Stimulated activated naive CD4-positive, alpha-beta T cell (primary cell): ENCODE measurements around the gene UNC13C.
"Not testable (repeated sequence)": the region's sequence is repeated elsewhere in the genome, so short reads cannot be mapped to it uniquely, and the experiment has no call there.

ENCODE experiments used
- DNase-seq, 6 experiments: peaks; one replicate each; lab custom pipeline; 2025; lab: John Stamatoyannopoulos, UW

Gene UNC13C

GRCh38 chr15:54305138-54305537 lies 326.9 kb downstream of the UNC13C start:
- no peak for DNase-seq

GRCh38 chr15:54307252-54307902 lies 329.1 kb downstream of the UNC13C start:
- no peak for DNase-seq

- no peak for DNase-seq
These were observed 329.7 kb downstream of the UNC13C start for GRCh38 chr15:54307926-54308325.

DNA sequence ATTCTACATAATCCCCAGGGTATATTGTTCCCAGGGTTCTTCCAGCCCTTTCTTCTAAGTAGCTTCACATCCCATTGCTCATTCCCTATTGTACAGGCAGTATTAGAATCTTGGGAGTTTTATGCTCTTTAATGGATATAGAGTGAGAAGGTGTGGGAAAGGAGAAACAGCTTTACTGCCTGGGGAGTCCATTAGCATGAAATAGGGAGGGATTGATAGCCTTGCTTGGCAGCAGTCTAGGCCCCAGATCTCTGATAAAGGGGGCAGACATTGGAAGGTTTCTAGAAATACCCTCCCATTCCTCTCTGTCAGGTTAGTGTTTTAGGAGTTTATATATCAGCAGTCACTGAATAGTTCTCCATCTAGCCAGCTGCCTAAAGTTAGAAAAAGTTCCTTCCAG lies 334.3 kb downstream of the UNC13C start:
- no peak for DNase-seq

GRCh38 chr15:54321426-54321825 lies 343.2 kb downstream of the UNC13C start:
- DNase-seq, result no peak

- no peak for DNase-seq
These were observed 344.1 kb downstream of the UNC13C start for GRCh38 chr15:54322341-54322740.

DNA sequence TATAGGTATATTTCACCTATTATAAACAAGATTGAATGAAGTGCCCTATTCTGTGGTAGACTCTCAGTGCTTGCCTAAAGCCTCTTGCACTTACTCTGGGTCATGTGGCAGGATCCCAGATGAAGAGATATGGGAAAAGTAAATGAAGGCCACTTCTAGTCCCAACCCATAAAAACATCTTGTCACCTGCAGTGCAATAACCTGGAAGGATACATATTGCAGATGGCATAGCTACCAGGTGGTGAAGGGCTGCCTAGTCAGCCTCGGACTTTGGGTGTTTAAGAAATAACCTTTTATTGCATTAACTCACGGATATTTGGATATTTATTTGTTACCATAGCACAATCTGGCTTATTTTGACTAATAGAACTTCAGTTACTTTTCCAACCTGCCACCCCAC lies 367.1 kb downstream of the UNC13C start:
- no peak for DNase-seq

GRCh38 chr15:54345827-54346226 lies 367.6 kb downstream of the UNC13C start:
- DNase-seq, result no peak

DNA sequence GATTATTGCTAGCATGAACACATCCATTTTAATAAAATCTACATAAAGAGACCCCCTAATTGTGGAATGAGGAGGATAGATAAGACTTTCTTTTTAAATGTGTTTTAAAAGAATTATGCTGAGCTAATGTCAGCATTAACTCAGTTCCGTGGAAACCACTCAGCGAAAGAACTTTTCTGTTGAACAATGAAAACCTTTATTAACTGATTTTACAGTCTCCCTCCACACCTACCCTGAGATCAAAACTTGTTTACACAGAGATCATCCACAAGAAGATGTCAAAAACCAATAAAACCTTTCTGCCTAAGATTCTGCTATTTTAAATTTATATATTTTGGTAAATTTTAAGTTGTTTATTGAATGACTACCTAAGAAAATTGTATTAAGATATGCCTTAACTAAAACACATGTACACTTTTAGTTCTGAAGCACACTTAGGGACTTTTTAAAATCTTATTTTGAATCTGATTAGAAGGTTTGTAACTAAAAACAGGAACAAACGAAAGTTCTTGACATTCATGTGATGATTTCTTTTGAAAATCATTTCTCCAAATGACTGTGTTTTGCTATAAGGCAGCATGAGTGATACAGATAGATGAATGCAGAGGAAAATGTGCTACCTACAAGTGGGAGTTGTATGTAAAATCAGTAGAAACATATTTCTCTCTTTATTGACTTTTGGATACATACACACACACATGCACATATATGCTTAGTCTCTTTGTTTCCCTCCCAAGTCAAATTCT lies 369.0 kb downstream of the UNC13C start:
- DNase-seq, result no peak

DNA sequence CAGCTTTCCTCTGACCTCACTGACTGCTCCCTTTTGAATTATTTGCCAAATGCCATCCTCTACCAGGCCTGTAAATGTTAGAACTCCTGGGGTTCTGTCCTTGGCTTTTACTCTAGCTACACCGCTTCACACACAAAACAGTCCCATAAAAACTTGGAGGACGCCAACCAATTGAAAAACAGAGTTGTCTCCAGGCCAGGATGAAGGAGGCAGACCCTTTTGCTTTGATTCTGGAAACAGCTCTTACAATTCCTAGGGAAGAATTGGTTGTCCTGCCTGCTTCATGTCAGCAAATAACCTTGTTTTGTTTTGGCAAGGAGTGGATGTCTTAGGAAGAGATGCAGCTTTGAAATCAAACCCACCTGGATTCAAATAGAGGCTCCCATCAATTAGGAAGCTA lies 375.5 kb downstream of the UNC13C start:
- no peak for DNase-seq

DNA sequence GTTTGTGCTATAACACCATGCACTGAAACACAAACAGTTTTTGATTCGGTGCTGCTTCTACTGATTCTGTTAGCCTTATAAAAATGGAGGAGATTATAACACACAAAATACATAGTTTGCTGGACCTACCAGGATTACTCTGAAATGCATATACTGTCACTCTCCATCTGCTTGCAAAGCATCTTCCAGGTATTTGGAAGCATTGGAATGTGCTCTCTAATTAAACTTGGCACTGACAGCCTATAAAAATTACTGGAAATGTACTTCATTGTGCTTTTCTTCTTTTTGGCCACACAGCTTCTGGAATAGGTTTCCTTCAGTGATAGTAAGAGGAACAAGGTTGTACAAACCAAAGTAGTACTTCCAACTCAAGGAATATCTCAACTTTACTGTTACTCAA lies 376.1 kb downstream of the UNC13C start:
- no peak for DNase-seq

- DNase-seq, result no peak
These were observed 386.7 kb downstream of the UNC13C start for GRCh38 chr15:54364961-54365360.

- DNase-seq, result no peak
These were observed 395.1 kb downstream of the UNC13C start for GRCh38 chr15:54373332-54373731.

GRCh38 chr15:54374184-54374952 lies 396.1 kb downstream of the UNC13C start:
- no peak for DNase-seq

DNA sequence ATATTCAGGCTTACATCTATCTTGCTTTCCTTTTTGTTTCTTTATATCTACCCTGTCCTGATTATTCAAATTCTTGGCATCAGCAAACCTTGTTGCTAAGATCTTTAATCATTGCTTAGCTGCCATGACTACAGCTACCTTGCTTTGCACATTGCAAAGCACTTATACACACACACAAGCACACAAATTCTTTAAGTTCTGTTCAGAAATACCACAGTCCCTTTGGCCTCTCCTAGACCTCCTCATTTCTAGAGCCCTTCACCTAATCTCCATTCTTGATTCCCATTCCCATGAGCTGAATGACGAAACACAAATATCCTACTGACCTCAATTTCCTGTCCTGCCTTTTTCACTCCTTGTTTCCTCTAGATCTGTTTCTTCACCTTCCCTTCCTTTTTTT lies 409.6 kb downstream of the UNC13C start:
- DNase-seq, result no peak

- no peak for DNase-seq
These were observed 410.5 kb downstream of the UNC13C start for GRCh38 chr15:54388746-54389145.

- DNase-seq, result no peak
These were observed 432.2 kb downstream of the UNC13C start for GRCh38 chr15:54410481-54410880.

DNA sequence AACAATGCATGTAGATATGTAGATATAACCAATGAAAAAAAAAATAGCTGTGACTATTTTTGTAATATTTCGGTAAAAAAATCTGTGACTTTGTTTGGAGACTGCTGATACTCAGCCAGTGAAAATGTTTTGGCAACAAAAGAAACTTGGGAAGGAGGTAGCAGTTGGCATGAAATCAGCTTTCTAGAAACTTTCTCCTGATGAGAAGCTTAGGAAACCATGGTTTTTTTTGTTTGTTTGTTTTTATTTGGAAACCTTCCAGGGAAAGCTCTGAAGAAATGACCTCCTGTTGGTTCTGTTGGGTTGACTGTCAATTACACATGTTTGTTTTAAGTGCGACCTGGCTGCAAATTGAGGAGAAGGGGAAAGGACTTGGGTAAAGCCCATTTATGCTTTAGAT lies 445.9 kb downstream of the UNC13C start:
- no peak for DNase-seq

DNA sequence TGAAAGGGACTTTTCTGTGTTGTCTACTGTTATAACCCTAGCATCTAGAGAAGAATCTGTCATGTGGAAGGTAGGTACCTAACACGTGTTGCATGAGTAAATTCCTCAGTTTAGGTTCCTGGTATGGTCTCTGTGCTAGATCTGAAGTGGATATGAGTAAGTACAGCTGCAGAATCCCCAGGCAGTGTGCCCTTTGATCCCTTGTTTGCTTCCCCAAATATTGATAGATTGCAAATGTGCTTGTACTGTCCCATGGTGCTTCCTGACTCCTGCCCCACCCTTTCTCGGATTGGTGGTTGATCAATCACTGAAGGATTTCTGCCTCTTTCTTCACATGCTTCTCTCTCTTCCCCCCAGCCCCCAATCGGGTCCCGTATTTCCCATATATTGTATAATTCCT lies 450.4 kb downstream of the UNC13C start:
- DNase-seq, result no peak

DNA sequence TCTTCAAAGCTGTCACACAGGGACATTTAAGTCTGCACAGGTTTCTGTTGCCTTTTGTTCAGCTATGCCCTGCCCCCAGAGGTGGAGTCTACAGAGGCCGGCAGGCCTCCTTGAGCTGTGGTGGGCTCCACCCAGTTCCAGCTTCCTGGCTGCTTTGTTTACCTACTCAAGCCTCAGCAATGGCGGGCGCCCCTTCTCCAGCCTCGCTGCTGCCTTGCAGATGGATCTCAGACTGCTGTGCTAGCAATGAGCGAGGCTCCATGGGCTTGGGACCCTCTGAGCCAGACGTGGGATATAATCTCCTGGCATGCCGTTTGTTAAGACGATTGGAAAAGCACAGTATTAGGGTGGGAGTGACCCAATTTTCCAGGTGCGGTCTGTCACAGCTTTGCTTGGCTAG lies 472.0 kb downstream of the UNC13C start:
- DNase-seq, result not testable (repeated sequence)

DNA sequence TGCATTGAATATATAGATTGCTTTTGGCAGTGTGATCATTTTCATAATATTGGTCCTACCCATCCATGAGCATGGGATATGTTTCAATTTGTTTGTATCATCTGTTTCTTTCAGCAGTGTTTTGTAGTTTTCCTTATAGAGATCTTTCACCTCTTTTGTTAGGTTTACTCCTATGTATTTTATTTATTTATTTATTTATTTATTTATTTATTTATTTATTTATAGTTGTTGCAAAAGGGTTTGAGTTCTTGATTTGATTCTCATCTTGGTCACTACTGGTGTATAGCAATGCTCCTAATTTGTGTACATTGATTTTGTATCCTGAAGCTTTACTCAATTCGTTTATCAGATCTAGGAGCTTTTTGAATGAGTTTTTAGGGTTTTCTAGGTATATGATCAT lies 478.2 kb downstream of the UNC13C start:
- no peak for DNase-seq

DNA sequence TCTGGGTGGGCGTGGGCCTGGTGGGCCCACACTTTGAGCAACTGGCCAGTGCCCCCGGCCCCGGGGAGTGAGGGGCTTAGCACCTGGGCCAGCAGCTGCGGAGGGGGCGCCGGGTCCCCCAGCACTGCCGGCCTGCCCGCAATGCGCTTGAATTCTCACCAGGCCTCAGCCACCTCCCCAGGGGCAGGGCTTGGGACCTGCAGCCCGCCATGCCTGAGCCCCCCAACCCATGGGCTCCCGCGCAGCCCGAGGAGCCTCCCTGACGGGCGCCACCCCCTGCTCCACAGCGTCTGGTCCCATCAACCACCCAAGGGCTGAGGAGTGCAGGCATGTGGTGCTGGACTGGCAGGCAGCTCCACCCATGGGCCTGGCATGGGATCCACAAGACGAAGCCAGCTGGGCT lies 484.3 kb downstream of the UNC13C start:
- no peak for DNase-seq

- DNase-seq, result no peak
These were observed 503.6 kb downstream of the UNC13C start for GRCh38 chr15:54481819-54482218.
